HG02885 (cell line): ENCODE data around the gene OPRL1.

Source experiments
- ATAC-seq: cut with Tn5 transposase; IDR thresholded peaks from one replicate; pipeline ENCODE4 v1.9.1; 2021; ENCODE audit warnings: mild to moderate bottlenecking; ENCODE audit not compliant: unreplicated experiment, poor library complexity

The OPRL1 gene

DNA sequence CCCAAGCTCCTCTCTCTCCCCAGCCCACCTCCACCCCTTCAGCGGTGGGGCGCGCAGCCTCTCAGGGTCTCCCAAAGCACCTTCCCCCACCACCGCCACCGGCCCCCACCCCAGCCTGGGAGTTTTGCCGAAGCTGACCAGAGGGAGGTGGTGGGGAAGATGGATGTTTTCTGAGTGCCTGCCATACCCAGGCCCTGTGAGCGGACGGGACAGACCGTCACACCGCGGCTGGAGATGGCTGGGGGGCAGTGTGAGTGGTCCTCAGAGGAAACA, 38.2 kb upstream of the OPRL1 start:
- ATAC-seq = no peak

GRCh38 chr20:64042054-64042781, 37.7 kb upstream of the OPRL1 start:
- ATAC-seq = no peak

DNA sequence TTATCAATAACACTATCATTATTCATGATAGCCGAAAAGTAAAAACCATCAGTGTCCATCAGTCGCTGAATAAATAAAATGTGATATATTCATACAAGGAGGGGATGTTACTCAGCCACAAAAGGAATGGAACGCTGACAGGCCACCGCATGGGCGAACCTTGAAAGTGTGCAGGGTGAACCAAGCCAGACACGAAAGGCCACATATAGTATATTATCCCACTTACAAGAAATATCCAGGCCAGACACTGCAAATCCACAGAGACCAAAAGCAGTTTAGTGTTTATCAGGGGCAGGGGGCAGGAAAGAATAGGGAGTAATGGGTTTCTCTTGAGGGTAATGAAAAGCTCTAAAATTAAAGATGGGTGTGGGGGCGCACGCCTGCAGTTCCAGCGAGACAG, 36.1 kb upstream of the OPRL1 start:
- no peak for ATAC-seq

DNA sequence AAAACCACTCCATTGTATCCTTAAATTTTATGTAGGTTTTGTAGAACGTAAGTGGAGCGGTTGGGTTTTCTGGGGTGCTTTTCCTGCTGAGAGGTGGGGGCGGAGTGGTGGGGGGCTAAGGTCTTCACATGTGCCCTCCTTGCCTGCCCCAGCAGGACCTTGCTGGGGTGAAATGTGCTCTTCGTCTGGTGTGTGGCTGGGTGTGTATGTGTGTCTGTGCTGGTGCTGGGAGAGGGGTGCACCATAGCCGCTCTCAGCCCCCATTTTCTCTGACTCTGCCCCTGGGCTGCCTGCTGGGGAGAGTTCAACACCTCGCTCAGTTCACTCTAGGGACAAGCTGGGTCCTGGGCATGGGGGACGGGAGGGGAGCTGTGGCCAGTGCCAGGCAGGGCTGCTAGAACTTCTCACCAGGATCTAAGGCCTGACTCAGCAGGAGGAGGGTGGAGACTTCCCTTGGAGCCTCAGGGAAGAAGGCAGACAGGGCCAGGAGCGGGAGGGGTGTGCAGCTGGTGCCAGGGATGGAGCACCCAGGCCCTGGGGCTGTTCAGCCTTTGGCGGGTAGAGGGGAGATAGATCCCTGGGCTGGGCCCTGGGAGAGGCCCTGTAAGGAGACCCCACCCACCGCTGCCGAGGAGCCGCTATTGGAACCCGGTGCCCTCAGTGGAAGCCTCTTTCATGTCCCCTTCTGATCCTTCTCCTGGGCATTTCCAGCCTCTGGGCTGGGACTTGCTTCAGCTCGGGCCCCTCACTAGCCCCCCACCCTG, 35.2 kb upstream of the OPRL1 start:
- ATAC-seq = no peak

DNA sequence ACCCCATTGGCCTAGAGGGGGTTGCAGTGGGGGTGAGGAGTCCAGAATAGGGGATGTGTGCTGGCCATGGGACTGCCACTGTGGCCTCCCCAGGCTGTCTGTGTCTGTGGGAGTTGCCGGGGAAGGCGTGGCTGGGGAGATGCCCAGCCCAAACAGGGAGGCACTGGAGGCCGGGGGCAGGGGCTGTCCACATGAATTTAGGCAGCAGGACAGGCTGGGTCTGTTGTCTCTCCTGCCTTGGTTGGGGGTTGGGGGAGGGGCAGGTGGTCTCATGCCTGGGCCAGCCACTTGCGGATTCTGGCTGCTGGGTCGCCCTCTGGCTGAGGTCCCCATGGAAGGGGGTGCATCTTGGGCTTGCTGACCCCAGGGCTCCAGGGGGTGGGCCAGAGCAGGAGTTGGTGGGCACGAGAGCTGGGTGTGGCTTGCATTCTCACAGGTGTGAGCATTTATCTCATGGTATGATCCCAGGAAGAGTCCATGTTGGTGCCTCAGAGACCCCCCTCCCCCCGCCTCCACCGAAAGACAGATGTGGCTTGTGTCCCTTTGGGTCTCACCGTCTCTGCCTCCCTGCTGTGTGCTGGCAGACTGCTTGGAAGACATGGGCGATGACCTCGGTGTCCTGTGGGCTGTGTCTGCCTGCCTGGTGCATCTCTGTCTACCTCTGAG, 34.4 kb upstream of the OPRL1 start:
- no peak for ATAC-seq

- ATAC-seq = no peak
These were observed 32.9 kb upstream of the OPRL1 start for GRCh38 chr20:64047046-64047389.

GRCh38 chr20:64047968-64048401, 31.9 kb upstream of the OPRL1 start:
- ATAC-seq = no peak

DNA sequence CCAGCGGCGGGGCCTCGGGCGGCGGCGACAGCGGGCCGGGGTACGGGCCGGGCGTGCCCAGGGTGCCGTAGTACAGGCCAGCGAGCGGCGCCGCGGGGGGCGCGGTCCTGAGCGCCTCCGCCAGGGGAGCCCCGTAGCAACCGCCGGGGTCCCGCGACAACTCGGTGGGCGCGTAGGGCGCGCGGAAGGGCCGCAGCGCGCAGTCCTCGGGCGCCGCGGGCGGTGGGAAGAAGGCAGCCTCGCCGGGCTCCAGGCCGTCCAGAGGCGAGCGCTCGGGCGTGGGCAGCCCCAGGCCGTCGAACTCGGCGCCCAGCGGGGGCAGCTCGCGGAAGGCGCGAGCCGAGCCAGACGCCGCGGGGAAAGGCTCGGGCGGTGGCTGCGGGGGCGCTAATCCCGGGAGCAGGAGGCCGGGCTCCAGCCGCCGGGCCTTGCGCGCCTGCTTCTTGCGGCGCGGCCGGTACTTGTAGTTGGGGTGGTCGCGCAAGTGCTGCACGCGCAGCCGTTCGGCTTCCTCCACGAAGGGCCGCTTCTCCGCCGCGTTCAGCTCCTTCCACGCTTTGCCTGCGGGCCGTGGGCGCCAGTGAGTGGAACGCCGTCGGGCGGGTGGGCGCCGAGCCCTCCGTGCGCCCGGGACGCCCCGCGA, 31.4 kb upstream of the OPRL1 start:
- ATAC-seq = no peak

DNA sequence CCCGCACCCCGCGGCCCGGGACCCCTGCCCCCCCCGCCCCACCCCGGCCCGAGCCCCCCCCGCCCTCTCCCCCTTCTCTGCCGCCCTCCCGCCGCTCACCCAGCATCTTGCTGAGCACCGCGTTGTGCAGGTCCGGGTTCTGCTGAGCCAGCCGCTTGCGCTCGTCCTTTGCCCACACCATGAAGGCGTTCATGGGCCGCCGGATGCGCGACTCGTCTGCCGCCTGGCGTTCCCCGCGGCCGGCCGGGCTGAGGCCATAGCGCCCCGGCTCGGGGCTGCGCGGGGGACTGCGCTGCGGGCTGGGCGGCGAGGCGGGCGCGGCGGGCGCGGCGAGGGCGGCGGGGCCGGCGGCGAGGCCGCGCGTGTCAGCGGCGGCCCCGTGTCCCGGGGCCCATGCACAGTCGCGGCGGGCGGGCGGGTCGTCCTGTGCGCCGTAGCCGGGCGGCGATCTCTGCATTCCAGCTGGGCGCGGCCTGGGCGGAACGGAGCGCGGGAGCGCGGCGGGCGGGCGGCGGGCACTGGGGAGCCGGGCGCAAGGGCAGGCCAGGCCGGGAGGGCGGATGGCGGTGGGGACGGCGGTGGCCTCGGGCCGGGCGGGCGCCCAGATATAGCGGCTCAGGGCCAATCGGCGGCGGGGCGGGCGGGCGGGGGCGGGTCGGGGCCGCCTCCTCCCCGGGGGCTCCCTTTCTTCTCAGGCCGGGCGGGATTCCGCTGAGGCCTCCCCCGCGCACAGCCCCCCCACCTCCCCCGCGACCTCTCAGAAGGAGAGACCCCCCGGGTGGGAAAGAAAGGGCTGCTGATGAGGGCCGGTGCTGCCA, 30.6 kb upstream of the OPRL1 start, which contains the start of gene SOX18:
Gene SOX18 (minus strand): TSS at position 580 of the 818 bp plus-strand sequence. CDS start 123 bp downstream, at position 457.
- ATAC-seq = no peak

DNA sequence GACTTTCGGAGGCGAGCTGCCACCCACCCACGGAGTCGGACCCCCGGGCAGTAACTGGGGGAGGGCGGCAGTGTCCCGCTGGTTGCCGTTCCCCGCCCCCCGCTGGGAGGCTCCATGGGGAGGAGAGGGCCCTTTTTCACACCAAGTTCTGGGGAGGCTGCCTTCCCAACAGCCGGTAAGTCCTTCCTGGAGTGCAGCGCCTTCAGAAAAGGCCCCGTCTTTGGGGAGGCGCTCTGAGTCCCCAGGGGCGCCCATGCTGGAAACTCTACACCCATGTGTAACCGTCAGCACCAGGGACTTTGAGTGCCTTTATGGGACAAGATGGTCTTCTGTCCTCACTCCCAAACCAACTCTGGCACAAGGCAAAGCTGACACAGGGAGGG, 30.0 kb upstream of the OPRL1 start:
- ATAC-seq = no peak

DNA sequence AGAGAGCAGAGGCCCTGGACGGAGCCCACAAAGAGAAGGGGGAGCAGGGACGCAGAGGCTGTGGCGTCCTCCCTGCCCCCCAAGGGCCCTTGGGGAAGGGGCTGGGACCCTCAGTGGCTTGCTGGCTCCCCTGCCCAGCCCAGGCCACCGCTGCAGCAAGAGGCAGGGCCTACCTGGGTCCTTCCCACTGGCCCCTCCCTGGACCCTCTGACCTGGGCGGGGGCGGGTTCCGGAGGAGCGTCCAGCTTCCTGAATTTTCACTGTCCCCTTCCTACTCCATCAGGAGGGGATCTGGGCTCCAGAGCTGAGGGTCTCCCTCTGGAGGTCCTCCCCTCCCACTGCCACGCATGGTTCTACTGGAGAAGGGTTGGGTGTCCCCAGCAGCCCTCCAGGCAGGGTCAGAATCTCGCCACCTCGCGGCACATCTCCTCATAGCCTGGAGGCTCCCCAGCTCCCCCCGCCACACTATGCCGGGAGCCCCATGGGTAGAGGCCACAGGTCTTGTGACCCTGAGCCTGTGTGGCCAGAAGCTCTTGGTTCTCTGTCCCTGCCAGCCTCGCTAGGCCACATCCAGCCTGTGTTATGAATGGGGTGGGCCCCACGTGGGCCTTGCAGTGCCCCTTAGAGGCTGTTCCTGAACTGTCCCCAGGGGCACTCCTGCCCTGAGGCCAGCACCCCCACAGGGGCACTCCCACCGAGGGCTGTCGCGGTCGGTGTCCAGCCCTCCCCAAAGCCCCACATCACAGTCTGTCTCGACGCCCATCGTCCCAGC, 29.4 kb upstream of the OPRL1 start:
- no peak for ATAC-seq

GRCh38 chr20:64051033-64051452, 28.8 kb upstream of the OPRL1 start:
- ATAC-seq = no peak

GRCh38 chr20:64051561-64052325, 28.1 kb upstream of the OPRL1 start:
- no peak for ATAC-seq

DNA sequence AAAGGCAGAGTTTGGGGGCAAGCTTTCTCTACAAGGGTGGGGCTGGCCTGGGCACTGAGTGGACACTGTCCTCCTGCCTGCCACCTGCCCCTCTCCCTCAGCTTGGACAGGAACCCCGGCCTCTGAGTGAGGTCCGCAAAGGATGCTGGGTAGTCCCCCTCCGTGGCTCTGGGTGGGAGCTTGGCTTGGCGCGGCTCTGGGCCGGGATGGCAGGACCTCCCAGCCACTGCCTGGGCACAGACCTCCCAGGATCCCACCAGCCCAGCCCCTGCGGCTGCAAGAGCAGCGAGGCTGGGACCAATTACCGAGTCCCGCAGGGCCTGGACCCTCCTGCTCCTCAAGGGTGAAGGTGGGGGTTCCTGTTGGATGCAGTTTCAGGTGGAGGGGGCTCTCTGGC, 27.6 kb upstream of the OPRL1 start:
- ATAC-seq = no peak

DNA sequence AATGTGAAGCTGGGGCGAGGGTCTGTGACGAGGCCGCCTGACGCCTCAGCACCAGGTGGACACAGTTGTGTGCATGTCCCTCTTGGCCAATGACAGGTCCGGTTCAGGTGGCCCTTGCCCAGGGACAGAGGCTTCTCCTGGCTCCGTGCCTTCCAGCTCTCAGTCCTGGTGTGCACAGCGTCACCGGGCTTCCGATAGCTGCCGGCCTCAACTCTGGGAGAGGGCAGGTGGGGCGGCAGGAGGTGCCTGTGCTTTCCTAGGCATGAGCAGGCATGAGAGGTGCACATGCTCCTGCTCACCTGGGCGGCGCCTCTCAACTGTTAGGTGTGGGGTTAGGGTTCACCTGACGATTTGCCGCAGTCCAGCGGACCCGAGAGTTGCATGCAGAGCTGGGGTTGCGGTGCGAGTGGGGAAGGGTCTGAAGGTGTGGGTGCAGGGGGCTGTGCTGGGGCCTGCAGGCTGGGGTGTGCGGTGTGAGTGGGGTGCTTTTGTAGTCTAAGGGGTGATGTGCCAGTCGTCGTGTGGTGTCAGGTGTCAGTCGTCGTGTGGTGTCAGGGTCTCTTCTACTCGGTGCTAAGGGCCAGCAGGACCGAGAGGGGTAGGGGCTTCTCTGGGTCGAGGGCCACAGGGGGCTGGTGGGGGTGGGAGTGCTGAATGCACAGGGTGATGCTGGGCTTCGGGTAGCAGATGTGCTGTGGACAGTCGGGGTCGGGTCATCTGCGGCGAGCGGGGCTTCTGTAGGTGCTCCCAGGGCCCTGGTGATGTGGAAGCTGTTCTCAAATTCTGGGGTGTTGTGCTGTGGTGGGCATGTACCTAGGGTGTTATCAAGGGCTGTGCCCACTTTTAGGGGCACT, 26.7 kb upstream of the OPRL1 start:
- no peak for ATAC-seq

- no peak for ATAC-seq
These were observed 25.8 kb upstream of the OPRL1 start for GRCh38 chr20:64053841-64054661.

DNA sequence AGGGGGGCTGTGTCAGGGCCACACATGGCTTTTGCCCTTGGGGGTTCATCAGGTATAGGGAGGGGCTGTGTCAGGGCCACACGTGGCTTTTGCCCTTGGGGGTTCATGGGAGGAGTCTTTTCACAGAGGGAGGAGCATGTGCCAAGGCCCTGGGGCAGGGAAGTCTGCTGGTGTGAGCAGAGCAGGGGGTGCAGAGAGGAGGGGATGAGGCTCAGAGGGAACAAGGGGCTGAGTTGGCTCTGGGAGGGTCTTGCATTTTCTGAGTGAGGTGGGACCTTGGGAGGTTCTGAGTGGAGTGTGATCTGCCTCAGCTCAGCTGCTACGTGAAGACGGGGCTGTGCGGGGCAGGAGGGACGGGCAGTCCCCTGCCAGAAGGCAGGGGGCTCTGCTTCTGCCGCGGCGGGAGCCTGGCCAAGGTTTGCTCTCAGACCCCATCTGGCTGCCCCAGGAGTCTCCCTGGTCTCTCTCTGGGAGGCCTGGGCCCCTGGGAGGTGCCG, 24.4 kb upstream of the OPRL1 start:
- ATAC-seq = no peak
